Hepatocyte (in vitro differentiated cells): Measurements from ENCODE around the gene SC5D.

Source experiments
- EZH2 ChIP-seq: fragments of 200-600 bp; sonication (generic); IDR thresholded peaks from 2 replicates; pipeline ENCODE4 v1.6.1; 2016; ENCODE audit warnings: antibody characterized with exemption, mild to moderate bottlenecking, borderline replicate concordance
- TF ChIP-seq, protein P1 (sequence below): fragments of 200-600 bp; sonication (generic); IDR thresholded peaks from 2 replicates; pipeline ENCODE4 v1.5.1; 2016; ENCODE audit warnings: antibody characterized with exemption, mild to moderate bottlenecking; ENCODE audit not compliant: poor library complexity

DNA sequence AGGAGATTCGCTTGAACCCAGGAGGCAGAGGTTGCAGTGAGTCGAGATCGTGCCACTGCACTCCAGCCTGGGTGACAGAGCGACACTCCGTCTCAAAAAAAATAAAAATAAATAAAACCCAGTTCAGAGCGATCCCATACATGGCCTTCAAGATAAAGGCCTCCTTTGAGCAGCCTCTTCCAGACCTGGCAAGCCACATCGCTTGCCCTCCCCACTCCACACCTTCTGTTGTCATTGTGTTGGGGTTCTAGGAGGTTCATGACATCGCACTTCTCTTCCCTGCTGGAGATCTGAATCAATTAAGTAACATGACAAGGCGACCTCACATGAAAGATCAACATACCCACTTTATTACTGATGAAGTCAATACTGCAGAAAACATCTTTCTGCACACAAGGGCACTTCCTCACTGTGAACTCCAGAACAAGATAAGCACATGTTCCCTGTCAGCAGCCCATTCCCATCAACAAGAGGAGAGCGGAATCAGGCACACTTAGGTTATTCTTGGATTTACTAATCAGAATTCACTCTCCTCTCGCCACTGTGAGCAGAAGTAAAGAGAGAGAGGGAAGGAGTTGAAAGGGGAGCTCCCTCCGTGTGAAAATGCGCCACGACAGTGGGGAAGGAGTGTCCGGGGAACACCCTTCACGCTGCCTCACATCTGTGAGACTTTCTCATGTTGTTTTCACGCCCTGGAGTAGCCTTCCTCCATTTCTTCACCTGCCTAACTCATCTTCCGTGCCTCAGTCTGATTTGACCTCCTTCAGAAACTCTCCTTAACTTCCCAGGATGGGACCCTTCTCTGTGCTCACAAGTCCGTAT, 38.3 kb downstream of the SC5D start:
- TF ChIP-seq, protein P1, sequence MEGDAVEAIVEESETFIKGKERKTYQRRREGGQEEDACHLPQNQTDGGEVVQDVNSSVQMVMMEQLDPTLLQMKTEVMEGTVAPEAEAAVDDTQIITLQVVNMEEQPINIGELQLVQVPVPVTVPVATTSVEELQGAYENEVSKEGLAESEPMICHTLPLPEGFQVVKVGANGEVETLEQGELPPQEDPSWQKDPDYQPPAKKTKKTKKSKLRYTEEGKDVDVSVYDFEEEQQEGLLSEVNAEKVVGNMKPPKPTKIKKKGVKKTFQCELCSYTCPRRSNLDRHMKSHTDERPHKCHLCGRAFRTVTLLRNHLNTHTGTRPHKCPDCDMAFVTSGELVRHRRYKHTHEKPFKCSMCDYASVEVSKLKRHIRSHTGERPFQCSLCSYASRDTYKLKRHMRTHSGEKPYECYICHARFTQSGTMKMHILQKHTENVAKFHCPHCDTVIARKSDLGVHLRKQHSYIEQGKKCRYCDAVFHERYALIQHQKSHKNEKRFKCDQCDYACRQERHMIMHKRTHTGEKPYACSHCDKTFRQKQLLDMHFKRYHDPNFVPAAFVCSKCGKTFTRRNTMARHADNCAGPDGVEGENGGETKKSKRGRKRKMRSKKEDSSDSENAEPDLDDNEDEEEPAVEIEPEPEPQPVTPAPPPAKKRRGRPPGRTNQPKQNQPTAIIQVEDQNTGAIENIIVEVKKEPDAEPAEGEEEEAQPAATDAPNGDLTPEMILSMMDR = no peak
- no peak for TF ChIP-seq EZH2
